Bone marrow (tissue), 2 donors: ENCODE measurements around the gene METTL21C.

Source experiments
- DNase-seq, 2 donors: peaks; one replicate each; lab custom pipeline; 2025; lab: John Stamatoyannopoulos, UW

METTL21C gene

GRCh38 chr13:102694937-102695336, at the start of gene METTL21C:
TSS of gene METTL21C (minus strand) at chr13:102695044. CDS start at chr13:102694498, 546 bp downstream.
- no peak for DNase-seq

- DNase-seq, result no peak
These were observed 47.7 kb upstream of the METTL21C start for GRCh38 chr13:102742506-102742905.

GRCh38 chr13:102742101-102742500, 47.3 kb upstream of the METTL21C start:
- DNase-seq, result no peak

- DNase-seq, result no peak
These were observed 34.9 kb upstream of the METTL21C start for GRCh38 chr13:102729560-102730270.

- DNase-seq, result no peak
These were observed 31.6 kb upstream of the METTL21C start for GRCh38 chr13:102726430-102726829.

- DNase-seq, result no peak
These were observed 30.1 kb upstream of the METTL21C start for GRCh38 chr13:102724923-102725322.

GRCh38 chr13:102721800-102722231, 27.0 kb upstream of the METTL21C start:
- DNase-seq, result no peak

- no peak for DNase-seq
These were observed 23.9 kb upstream of the METTL21C start for GRCh38 chr13:102718746-102719145.

GRCh38 chr13:102715447-102715846, 20.6 kb upstream of the METTL21C start:
- no peak for DNase-seq

- no peak for DNase-seq
These were observed 15.4 kb upstream of the METTL21C start for GRCh38 chr13:102710261-102710679.

GRCh38 chr13:102709536-102709935, 14.7 kb upstream of the METTL21C start:
- DNase-seq, result no peak

GRCh38 chr13:102708991-102709390, 14.1 kb upstream of the METTL21C start:
- no peak for DNase-seq

GRCh38 chr13:102708211-102708610, 13.4 kb upstream of the METTL21C start:
- no peak for DNase-seq

GRCh38 chr13:102707467-102707866, 12.6 kb upstream of the METTL21C start:
- no peak for DNase-seq

GRCh38 chr13:102704238-102705058, 9.6 kb upstream of the METTL21C start:
- no peak for DNase-seq

- no peak for DNase-seq
These were observed 8.8 kb upstream of the METTL21C start for GRCh38 chr13:102703726-102704035.

- DNase-seq, result no peak
These were observed 8.3 kb upstream of the METTL21C start for GRCh38 chr13:102702965-102703725.

- DNase-seq, result no peak
These were observed 6.5 kb upstream of the METTL21C start for GRCh38 chr13:102701331-102701730.

- DNase-seq, result no peak
These were observed 5.5 kb upstream of the METTL21C start for GRCh38 chr13:102700088-102701031.

GRCh38 chr13:102699504-102699903, 4.7 kb upstream of the METTL21C start:
- DNase-seq, result no peak

- no peak for DNase-seq
These were observed 3.8 kb upstream of the METTL21C start for GRCh38 chr13:102698649-102698980.
